ENCODE measurements around the gene BRI3.

Gene BRI3

DNA sequence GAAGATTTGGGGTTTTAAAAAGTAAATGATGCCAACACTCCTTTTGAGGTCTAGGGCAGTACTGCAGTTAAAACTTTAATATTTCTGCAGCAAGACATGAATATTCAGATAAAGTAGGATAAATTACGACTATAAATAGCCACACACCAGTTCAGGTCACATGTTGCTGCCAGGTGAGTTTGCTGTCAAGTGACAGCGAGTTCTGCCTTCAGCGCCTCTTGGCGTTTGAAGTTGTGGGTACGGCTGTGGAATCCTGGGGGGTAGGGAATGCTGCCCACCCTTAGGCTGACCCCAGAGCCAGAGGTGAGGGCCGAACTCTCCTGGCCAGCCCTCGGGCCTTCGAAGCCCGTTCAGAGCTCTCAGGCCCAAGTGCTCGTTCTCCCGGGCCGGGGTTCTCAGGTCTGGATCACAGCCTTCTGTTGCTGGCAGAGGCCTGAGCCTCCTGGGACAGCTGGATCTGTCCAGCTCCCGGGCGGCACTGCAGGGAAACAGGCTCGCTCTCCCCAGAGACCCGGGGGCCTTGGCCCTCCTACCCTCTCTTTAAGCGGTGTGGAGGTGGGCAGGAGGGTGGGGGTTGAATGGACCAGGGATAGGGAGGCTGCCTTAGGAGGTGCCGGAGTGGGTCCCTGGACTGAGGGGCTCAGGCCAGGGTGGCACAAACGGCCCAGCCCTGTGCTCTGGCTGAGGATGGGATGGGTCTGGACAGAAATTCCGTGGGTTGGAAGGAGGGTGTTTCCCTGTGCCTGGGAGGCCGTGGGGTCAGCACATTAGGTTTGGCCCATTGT, 5.4 kb downstream of the BRI3 start:
- no peak for DNase-seq (ENCODE audit: low read depth in 3 of 3)

DNA sequence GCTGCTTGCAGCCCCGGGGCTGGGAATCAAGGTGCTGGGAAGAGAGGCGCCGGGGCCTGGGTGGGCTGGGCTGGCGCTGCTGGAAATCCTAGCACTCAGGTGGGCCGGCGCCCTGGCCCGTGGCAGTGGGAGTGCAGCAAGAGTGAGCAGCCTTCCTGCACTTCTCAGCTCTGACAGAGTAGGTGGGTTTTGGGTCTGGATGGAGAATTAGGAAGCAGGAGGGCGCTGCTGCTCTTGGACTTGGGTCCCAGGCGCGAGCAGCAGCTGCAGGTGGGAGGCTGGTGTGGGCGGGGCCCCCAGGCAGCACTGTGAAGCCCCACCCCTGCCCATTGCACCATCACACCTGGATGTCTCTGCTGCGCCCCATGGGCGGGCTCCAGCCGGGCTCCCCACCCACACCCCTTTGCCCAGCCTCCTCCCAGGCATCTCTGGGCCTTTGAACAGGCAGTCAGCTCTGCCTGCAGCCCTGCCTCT, 6.0 kb downstream of the BRI3 start:
- no peak for DNase-seq (ENCODE audit: low read depth in 3 of 3)

DNA sequence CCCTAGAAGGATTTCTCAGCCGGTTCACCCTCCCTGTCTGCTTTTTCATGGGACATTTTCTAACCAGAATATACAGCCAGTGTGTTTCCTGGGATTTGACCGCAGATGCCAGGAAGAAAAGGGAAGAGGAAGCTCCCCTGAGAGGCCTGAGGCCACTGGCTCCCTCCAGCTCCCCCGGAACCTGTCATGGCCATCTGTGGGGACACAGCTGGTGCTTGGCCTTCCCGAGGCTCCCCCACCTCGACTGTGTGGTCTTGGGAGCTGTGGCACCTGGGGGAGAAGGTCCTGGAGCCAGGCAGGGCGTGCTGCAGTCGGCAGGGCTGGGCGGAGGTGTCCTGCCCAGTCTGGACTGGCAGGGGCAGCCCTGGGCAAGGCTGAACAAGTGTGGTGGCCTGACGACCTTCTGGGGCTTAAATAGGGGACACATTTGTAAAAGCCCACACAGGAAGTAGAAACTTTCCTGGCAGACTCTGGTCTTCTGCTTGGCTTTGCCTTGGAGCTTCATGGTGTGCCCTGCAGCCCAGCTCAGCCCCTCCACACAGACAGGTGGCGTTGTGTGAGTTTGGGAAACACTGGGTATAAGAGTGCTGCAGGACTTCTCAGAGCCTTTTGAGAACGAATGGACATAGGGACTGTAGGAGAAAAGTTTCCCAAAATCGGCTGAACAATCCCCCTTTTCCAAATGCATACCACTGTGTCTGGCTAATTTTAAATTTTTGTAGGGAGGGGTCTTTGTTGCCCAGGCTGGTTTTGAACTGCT, 6.8 kb downstream of the BRI3 start:
- DNase-seq (ENCODE audit: low read depth in 3 of 3): no peak

DNA sequence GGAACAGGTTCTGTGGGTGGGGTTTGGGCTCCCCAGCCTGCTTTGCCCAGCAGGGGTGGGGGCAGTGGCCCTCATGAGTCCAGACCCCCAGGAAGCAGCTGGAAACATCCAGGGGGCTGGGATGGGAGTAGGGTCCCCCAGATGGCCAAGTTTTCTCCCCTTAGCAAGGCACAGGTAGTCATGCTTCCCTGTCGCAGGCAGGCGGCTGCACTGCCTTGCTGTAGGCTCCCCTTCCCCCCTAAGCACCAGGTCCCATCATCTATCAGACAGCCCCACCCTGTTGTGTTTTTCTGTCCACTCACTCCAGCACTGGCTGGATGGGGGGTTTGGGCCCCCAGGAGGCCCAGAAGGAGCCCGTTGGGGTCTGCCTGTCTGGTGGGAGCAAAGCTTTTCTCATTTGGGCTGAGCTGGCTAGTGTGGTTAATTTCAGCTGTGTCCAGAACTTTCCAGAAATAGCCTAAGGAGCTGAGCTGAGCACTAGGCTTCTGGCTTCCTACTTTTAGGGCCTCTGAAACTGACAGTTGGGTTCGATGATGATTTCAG, 7.9 kb downstream of the BRI3 start:
- no peak for DNase-seq (ENCODE audit: low read depth in 3 of 3)

DNA sequence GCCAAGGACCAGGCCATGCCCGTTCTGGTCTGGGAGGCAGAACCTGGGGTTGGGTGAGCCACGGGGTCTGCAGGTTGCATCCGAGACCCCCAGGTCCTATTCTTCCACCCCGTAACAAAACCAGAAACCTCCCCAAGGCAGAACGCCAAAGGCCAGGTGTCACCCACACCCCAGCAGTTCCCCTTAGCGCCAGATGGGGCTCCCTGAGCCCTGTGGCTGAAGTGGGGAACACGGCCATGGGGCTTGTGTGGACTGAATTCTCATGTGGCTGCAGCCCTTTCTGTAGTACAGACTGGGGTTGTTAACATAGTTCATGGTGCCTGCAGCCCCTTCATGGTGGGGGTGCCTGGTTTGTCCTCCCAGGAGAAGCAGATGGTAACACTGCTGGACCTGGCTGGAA, 10.2 kb downstream of the BRI3 start:
- no peak for DNase-seq (ENCODE audit: low read depth in 3 of 3)

DNA sequence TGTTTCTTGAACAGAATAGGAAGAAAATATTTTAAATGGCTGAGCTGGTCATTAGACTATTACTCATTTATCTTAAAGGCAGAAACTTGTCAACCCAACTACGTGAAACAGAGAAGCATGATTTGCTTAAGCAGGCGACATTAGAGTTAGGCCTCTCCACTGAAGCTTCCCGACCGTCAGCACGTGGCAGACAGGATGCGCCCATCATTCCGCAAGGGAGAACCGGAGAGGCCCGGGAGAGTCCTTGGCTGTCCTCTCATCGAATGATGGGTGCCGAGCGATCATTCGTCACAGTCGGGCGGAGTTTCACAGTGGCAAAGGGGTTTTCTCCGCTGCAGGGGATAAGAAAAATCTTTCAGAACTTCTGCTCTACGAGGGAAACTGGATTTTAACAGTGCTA, 11.8 kb downstream of the BRI3 start:
- DNase-seq (ENCODE audit: low read depth in 3 of 3): no peak

DNA sequence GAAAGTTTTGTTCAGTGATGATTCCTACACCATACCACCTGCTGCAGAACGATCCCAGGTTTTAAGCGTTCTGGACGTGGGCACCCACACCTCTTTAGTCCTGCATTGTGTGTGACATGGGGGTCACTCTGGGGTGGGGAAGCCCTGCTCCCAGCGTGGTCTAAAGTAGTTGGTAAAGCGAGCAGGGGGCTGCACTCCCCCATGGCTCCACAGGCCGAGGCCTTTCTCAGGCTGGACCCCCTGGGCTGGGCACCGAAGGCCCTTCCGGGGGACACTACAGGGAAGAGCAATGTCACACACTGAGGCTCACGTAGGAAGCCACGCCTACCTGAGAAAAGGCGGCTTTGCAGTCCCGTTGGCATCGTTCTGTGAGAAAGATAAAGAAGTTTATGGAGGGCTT, 12.3 kb downstream of the BRI3 start:
- no peak for DNase-seq (ENCODE audit: low read depth in 3 of 3)

DNA sequence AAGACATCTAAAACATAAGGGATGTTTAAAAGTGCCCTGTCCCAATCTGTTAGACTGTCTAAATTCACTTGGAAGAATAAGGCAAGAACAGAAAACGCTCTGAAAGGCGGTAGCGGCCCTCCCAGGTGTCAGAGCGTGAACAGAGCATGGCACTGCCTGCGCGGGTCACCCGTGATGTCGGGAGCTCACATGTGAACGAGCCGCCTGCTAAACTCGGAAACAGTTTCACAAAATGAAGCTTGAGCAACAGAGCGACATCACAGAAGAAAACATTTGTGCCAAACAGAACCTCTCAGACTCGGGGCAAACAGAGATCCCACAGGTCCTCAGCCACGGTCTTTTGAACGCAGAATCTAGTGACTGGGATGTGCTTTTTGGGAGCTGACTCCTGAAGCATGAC, 12.8 kb downstream of the BRI3 start:
- no peak for DNase-seq (ENCODE audit: low read depth in 3 of 3)

DNA sequence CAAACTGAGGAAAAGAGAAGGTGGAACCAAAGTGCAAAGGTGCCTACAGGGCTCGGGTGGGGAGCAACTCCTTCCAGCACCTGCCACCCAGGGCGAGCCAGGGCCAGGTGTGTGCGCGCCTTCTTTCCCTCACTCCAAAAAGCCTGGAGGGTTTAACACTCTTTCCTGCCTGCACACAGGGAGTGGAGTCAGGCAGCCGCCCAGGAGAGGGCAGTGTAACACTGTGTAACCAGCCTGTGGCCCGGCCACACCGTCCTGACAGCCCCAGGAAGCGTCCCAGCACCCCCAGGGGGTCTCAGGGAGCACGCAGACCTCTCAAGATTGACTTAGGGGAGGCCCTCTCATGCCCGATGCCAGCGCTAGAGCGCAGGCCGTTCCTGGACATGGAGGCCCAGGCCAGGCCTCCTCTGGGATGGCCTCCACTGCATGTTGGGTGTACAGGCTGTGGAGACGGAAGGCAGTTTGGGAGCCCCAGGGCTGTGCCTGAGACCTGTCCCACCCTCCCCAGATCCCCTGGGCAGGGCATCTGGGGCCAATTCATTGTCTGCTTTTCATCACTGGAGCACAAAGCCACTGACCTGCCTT, 13.4 kb downstream of the BRI3 start:
- no peak for DNase-seq (ENCODE audit: low read depth in 3 of 3)

DNA sequence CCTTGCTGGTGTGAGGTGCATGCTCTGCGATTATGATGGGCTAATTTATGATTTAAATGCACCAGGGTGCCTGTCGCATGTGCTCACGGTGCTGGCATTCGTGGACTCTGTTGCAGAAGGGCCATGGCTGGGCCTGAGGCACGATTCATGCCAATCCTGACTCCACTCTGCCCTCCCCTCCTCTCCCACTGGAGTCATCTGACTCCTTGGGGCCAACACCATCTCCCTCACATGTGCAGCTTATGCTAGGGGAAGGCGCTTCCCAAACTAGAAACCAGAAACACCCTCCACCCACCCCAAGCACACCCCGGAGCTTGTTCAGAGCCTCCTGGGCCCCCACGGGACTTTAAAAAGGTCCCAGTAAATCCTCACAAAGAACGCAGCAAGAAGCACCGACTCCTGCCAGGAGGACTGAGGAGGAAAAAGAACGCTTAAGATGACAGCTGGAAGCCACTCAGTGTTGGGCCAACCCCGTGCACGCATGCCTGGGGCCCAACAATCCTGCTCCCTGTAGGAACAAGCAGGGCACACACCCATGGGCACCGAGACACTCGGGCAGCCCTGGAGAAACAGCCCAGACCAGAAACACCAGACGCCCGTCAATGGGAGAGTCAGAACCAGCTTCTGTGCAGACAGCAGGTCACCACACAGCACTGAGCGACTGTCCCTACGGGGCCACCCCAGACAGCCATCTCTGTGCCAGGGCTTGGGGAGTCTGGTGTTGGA, 14.1 kb downstream of the BRI3 start:
- no peak for DNase-seq (ENCODE audit: low read depth in 3 of 3)

DNA sequence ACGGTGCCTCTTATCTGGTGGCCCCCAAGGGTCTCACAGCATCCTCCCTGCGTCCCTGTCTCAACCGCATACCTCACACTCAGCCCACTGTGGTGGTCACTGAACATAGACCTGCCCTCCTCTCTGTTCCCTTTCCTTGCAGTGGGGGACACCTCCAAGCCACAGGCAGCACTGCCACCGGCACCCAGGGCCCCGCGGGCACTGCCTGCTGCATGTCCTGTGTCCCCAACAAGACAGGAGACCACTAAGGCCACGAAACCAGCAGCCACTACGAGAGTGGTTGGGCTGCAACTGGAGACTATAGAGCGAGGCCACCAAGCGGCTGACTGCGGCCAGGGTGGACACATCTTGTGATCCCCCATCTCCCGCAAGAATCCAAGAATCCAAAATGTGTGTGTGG, 15.3 kb downstream of the BRI3 start:
- DNase-seq (ENCODE audit: low read depth in 3 of 3): no peak

DNA sequence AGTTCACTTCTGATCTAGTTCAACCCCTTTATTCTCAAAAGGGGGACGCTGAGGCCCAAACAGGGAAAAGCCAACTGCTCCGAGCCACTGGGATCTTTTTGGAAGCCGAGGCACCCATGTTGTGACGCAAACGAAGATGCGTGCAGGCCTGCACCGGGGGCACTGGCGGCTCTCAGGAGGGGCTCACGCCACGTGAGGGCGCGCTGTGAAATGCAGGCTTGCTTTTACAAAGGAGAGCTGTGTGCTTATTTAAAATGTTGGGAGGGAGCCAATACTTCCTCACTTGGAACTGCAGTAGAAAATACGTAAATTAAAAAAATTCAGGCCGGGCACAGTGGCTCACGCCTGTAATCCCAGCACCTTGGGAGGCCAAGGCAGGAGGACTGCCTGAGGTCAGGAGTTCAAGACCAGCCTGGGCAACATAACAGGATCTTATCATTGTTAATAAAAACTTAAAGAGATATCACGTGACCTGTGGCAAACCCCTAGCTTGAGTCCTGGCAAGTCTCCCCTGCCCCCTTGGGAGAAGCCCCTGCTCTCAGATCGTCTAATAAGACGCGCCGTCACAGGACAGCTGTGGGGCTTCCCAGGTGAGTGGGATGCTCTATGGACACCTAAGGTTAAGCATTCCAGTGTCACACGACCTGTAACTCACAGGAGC, 16.3 kb downstream of the BRI3 start:
- no peak for DNase-seq (ENCODE audit: low read depth in 3 of 3)

DNA sequence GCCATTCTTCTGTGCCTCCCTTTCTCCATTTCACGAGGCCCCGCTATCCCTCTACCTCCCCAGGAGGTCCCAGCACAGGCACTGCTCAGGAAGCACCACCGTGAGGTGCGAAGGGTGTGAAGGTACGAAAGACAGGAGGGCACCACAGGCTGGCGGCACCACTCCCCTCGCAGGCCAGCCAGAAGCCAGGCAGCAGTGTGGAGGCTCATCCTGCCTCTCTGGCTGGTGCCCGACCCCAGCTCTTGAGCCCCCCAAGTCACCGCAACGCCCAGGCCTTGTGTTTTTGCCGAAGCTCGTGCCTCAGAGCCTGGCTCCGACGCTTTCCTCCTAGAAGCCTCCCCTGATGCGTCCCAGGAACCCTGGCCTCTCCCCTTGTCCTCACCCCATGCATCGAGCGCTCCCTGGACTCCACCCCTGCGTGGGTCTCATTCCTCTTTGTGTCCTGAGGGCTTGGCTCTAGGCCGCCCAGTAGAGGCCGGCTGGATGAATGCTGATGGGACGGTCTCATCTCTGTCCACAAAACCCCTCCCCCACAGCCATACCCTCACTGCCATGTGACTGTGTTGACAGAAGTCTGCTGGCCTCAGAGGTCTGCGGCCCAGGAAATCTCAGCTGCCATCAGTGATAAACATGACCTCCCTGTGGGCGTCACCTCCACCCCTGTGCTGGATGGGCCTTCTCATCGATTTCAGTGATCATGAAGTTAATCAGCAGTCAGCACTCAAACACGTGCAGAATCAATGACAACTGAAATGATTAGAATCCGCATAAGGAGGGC, 19.3 kb downstream of the BRI3 start:
- no peak for DNase-seq (ENCODE audit: low read depth in 3 of 3)

DNA sequence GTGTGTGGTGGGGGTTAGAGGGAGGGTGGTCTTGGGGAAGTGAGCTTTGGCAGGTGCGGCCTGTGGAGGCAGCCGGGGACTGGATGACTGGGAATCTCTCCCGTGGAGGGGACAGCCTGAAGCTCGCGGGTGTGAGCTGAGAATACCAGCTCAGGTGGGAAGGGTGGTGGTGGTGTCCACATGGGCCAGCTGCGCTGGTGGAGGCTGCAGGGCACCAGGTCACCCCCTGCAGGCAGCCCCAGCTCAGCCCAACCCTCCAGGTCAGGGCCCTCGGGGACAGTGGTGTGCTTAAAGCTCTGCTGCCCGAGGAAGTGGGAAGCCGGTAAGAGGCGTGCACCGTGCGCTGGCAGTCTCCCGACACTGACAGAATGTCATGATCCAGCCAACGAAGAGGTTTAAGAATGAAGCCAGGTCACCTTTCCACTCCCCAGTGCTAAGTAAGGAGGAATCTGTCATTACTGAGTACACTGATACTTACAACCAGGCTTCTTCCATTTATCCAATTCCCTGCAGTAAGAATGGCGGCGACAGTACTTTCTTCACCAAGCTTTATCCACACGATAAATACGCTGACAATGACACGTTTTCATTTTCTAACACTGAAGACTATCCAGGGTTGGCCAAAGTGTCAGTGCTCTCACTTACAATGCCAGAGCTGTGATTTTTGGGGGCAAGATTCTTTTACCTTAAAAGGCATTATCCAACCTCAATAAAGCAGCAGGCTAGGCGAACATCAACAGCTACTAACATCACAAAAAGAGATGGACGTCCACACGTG, 20.4 kb downstream of the BRI3 start:
- no peak for DNase-seq (ENCODE audit: low read depth in 3 of 3)

DNA sequence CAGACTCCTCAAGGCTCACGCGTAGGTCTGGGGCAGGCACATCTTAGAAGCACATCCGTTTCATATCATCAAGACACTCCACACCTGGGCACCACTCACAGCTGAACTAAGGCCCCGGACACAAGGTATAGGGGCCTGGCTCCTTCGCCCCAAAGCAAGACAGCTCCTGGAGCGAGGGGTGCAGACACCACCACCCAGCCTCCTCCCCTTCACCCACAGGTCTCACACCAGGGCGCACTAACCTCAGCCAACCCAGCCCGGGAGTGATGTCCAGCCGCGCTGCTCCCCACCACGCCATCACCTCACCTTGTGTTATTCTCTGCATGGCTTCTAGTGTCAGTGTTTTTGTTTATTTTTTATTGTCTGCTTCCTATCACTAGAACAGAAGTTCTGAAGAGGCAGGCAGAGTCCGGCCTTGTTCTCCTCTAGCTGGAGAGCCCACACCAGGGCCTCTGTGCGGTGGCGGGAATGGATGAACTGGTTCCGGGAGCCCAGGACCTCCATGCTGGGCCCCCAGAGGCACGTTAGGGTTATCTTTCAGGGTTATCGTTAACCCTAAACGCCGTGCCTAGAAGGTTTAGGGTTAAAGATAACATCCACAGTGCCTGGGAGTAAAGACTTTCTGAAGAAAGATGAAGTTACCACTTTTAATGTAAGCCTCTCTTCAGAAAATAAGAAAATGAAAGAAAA, 21.8 kb downstream of the BRI3 start:
- no peak for DNase-seq (ENCODE audit: low read depth in 3 of 3)

DNA sequence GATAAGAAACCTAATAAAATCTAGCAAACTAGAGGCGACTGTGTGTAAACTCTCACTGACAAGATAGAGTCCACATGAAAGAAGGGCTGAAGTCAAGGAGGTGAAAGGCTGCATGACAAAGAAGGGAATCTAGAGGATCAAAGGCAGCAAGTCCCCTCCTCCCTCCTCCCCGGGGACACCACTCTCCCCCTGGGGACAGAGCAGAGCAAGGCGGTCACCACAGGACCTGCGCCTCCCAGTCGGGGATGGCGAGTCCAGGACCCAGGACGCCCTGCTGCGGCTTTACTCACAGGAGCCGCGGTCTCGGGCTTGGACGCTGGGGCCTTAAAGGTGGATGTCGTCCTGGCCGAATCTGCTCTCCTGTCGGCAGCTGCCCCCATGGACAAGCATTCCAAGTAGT, 22.4 kb downstream of the BRI3 start:
- no peak for DNase-seq (ENCODE audit: low read depth in 3 of 3)

DNA sequence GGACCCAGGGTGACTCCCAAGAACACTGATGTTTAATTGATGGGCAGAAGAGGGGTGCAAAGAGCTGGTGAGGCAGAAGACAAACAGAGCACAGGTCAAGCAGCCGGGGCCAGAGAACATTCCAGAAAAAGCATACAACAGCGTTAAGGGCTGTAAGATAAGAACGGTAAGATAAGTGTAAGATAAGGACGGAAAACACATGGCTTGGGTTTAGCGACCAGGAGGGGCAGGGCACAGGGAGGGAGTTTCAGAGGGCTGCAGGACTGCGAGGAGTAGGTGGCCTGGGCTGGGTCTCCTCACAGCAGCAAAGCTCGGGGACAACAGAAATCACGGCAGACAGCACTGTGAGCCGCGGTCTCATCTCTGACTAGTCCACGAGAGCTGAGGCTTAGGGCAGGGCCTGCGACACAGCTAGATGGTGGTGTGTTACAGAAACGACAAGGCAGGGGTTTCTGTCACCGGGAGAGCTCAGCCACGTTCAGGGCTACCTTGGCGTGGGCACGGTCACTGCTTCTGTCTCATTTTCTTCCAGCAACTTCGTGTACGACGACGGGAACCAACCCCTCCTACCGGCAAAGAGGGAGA, 24.6 kb downstream of the BRI3 start:
- DNase-seq (ENCODE audit: low read depth in 3 of 3): no peak

DNA sequence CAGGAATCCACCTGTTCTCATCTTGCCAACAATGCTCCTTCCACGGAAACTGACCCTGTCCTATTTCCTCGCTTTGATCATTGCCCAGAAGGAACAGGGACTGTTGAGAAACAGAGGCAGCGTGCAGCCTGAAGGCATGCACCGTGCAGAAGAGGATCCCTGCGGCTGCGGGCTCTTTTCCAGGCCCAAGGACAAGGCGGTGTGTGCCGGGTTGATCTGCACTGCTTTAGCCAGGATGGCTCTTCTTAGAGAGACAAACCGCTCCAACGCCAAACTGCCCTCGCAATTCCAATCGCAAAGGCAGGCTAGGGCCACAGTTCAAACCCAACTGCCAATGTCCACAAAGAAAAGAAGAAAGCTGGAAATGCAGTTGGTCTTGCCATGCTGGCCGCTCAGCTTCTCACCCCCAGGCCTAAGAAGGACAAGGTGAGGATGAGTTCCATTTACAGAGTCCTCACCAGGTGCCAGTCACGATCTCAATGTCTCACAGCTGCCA, 26.5 kb downstream of the BRI3 start:
- no peak for DNase-seq (ENCODE audit: low read depth in 3 of 3)

DNA sequence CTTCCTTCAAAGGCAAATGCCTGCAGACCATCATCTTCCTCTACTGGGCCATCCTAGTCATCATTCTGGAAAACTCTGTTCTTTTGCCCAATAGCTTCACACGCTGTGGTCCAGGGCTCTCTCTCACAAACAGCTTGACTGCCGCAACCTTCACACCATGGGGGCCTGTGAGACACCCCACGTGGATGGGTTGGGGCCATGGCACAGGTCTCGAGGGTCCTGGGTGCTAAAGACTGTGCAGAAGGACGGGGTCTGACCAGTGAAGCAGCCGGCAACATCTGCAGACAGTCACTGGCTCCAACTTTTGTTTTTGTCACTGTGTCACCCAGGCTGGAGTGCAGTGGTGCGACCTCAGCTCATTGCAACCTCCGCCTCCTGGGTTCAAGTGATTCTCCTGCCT, 28.1 kb downstream of the BRI3 start:
- no peak for DNase-seq (ENCODE audit: low read depth in 3 of 3)

All from stimulated activated CD4-positive, alpha-beta T cell treated with anti-CD3 and anti-CD28 coated beads, TNF-alpha, amount 100 ng/mL, for 4 hours (primary cell).